Measurements from ENCODE around the gene MAN2B1. TPM values are rescaled to one million over a fixed set of nuclear protein-coding genes. Genes with fewer than 3 reads are reported as not detected.

Gene MAN2B1
- total and polyA plus RNA-seq, 2 of the 13 experiments (the other 11 are each of a cell fraction or from before 2014, with no cell fraction given) = 23.6 to 23.8 TPM

GRCh38 chr19:12669270-12670158, 3.0 kb upstream of the MAN2B1 start (continued):
- TF ChIP-seq RBM39 (IDR thresholded peaks at IDR 0.05; ENCODE audit: low read depth, low read length, poor library complexity, severe bottlenecking) (peak; percentile 17), MLXIP (CRISPR knock-in tag; IDR thresholded peaks at IDR 0.05; ENCODE audit: borderline replicate concordance) (no peak), ZFP36L2 (CRISPR knock-in tag; IDR thresholded peaks at IDR 0.05) (no peak), HNF1B (CRISPR knock-in tag; IDR thresholded peaks at IDR 0.05) (peak; percentile 79), IKZF4 (CRISPR knock-in tag; IDR thresholded peaks at IDR 0.05; ENCODE audit: borderline replicate concordance, low read depth, not compliant biosample characterization) (no peak), RFXANK (CRISPR knock-in tag; IDR thresholded peaks at IDR 0.05) (0 out of 2 replicates have a peak, but pooled peaks have one; percentile 31), ZNF207 (IDR thresholded peaks at IDR 0.05; ENCODE audit: borderline replicate concordance) (no peak), SP1 (IDR thresholded peaks at IDR 0.05) (no peak), SP1 (CRISPR knock-in tag; IDR thresholded peaks at IDR 0.05) (peak; percentile 83), HNRNPH1 (optimal IDR thresholded peaks at IDR 0.05; ENCODE audit: low read depth, low read length) (no peak), ZFP36 (IDR thresholded peaks at IDR 0.05; ENCODE audit: borderline replicate concordance, low read depth, low read length, partially characterized antibody) (no peak), ZNF230 (CRISPR knock-in tag; IDR thresholded peaks at IDR 0.05) (no peak; the same call in 1 of the 2 replicates), ZSCAN29 (CRISPR knock-in tag; conservative IDR thresholded peaks at IDR 0.05) (no peak), ZBTB7A (CRISPR knock-in tag; IDR thresholded peaks at IDR 0.05) (peak; percentile 14; the same call in 1 of the 2 replicates), SRSF9 (IDR thresholded peaks at IDR 0.05; ENCODE audit: borderline replicate concordance, insufficient read depth, low read depth, low read length, poor library complexity, severe bottlenecking) (no peak), ZBTB8A (CRISPR knock-in tag; IDR thresholded peaks at IDR 0.05; ENCODE audit: borderline replicate concordance, low read depth) (no peak), RFX1 (IDR thresholded peaks at IDR 0.05) (no peak), ZMAT3 (CRISPR knock-in tag; conservative IDR thresholded peaks at IDR 0.05) (peak; percentile 63; the same call in 1 of the 2 replicates), THAP7 (CRISPR knock-in tag; IDR thresholded peaks at IDR 0.05) (no peak), SP4 (CRISPR knock-in tag; IDR thresholded peaks at IDR 0.05) (peak; percentile 80), TOPORS (CRISPR knock-in tag; IDR thresholded peaks at IDR 0.05) (no peak), ATF4 (CRISPR knock-in tag; IDR thresholded peaks at IDR 0.05) (no peak), ATM (IDR thresholded peaks at IDR 0.05; ENCODE audit: borderline replicate concordance) (no peak), SETDB1 (CRISPR knock-in tag; IDR thresholded peaks at IDR 0.05; ENCODE audit: borderline replicate concordance) (no peak)

All from HepG2 (cell line).